Measurements from ENCODE around the gene TP53TG3.
"Not testable (repeated sequence)": the region's sequence is repeated elsewhere in the genome, so short reads cannot be mapped to it uniquely, and the experiment has no call there.

DNA sequence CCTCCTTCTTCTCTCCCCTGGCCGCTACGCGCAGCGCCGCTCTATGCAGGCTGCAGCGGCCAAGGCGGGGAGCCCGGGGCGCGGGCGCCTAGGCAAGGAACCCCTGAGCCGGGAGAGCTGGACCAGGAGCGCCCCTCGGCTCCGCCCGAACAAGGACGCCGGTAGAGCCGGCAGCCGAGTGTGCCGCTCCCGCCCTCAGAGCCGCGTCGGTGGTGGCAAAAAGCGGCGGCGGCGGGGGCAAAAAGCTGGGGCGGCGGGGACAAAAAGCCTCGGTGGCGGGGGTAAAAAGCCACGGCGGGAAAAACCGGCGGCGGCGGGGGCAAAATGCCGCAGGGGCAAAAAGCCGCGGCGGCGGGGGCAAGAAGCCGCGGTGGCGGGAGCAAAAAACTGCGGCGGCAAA, 25.1 kb downstream of the TP53TG3 start:
- not testable (repeated sequence) for TF ChIP-seq POLR2A (IDR thresholded peaks at IDR 0.05)
- TF ChIP-seq, protein P1, sequence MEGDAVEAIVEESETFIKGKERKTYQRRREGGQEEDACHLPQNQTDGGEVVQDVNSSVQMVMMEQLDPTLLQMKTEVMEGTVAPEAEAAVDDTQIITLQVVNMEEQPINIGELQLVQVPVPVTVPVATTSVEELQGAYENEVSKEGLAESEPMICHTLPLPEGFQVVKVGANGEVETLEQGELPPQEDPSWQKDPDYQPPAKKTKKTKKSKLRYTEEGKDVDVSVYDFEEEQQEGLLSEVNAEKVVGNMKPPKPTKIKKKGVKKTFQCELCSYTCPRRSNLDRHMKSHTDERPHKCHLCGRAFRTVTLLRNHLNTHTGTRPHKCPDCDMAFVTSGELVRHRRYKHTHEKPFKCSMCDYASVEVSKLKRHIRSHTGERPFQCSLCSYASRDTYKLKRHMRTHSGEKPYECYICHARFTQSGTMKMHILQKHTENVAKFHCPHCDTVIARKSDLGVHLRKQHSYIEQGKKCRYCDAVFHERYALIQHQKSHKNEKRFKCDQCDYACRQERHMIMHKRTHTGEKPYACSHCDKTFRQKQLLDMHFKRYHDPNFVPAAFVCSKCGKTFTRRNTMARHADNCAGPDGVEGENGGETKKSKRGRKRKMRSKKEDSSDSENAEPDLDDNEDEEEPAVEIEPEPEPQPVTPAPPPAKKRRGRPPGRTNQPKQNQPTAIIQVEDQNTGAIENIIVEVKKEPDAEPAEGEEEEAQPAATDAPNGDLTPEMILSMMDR (IDR thresholded peaks at IDR 0.05): not testable (repeated sequence)

Measured in lower leg skin (tissue), 3 donors.